Stimulated activated CD4-positive, alpha-beta T cell treated with anti-CD3 and anti-CD28 coated beads, Interleukin-1b, Interleukin-23, amount 100 ng/mL, for 4 hours (primary cell): ENCODE results near the gene SSU72.
"Not testable (repeated sequence)": the region's sequence is repeated elsewhere in the genome, so short reads cannot be mapped to it uniquely, and the experiment has no call there.

Experiments
- DNase-seq, 2 donors: peaks; one replicate each; pipeline ENCODE4 v3.0.0-alpha.2; 2020; ENCODE audit warnings: low read depth in 2 of 2

SSU72 gene

DNA sequence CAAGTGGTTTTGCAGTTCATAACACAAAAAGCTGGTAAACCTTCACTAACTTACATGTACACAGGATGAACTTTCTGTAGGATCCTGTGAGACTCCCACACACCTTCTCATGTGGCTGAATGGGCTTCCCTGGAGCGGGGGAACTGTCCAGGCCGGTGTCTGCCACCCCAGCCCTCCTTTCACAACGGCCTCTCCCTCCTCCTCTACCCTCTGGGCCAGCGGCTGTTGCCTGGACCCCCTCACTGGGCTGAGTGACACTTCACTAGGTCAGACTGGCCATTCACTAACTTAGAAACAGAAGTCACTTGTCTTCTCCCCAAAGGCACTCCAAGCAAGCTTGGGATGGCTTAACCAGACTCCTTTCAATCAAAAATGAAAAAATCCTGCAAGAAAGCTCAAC lies 16.1 kb downstream of the SSU72 start:
- no peak for DNase-seq

DNA sequence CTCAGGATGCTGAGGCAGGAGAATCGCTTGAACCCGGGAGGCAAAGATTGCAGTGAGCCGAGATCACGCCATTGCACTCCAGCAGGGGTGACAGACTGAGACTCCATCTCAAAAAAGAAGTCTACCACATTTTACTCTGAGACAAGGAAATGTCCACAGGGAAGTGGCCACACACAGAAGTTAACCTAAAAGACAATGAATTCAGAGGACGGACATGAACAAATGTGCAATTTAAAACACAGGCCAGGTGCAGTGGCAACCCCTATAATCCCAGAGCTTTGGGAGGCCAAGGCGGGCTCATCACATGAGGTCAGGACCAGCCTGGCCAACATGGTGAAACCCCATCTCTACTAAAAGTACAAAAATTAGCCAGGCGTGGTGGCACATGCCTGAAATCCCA lies 17.0 kb downstream of the SSU72 start:
- not testable (repeated sequence) for DNase-seq

DNA sequence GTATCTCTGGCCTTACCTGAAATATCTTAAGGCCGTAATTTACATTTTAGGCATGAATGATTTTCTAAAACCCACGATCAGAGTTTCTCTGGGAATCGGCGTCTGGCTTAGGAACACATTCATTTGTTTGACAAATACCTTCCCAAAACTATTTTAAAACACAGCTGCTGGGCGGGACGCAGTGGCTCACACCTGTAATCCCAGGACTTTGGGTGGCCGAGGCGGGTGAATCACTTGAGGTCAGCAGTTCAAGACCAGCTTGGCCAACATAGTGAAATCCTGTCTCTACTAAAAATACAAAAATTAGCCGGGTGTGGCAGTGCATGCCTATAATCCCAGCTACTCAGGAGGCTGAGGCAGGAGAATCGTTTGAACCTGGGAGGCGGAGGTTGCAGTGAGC lies 17.7 kb downstream of the SSU72 start:
- DNase-seq, result not testable (repeated sequence)

DNA sequence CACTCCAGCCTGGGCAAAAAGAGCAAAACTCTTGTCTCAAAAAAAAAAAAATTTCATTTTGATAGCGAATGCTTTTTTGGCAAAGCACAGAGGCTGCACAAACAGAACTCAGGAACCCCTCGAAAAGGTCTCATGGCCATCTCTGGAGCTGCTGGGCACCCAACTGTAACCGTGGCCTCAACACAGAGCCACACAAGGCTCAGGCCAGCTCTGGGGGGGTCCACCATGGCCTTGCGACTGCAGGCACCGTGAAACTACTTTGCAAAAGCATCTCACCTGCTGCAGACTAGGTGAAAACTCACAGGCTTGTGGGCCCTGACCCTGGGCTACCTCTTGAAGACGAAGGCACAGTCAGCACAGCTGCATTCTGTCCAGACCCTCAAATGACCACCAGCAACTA lies 18.2 kb downstream of the SSU72 start:
- DNase-seq, result no peak

DNA sequence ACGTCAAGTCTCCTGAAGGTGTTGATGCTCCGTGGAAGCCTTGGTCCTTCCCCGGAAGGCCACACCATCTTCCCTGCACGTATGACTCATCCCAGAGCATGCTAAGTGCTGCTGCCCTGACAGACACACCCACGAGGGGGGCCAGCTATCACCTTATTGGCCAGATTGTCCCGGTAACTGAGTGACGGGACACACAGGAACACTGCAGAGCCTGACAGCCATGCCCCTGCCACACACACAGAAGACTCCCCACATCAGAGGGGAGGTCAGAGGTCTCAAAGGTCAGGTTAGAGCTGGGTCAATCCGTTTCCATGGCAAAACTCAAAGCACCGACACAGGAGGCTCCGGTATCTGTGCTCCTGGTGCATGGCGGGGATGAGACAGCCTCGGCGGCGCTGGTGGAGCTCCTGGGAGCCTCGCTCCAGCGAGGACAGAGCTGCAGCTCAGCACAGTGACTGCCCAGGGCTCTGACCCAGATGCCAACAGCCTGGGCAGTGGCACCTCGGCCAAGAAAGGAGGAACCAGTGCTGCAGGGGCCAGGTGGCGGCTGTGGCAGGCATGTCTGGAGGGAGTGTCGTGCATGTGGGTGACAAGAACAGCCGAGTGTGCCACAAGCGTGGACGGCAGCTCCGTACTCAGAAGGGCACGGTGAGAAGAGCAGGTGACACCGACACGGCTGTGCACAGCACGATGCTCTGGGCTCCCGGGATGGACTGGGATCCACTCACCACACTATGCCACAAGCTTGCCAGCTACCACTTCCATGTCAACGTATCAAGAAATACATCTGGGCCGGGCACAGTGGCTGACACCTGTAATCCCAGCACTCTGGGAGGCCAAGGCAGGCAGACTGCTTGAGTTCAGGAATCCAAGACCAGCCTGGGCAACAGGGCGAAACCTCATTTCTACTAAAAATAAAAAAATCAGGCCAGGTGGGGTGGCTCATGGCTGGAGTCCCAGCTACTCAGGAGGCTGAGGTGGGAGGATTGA lies 19.4 kb downstream of the SSU72 start:
- no peak for DNase-seq

DNA sequence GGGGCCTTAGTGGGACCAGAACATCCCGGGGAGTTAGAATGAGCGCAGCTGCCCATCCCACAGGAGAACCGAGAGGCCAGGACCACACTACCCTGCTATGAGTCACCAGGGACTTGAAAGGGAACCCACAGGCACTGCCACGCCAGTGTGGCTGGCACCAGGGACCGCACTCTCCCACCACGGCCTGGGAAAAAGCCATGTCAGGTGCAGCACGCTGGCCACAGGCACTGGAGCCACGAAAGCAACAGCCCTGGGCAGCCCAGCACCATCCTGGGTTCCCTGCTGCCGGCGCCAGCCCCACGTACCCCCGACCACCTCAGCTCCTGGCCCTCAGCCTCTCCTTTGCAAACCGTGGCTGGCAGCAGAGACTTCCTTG lies 20.1 kb downstream of the SSU72 start:
- no peak for DNase-seq

DNA sequence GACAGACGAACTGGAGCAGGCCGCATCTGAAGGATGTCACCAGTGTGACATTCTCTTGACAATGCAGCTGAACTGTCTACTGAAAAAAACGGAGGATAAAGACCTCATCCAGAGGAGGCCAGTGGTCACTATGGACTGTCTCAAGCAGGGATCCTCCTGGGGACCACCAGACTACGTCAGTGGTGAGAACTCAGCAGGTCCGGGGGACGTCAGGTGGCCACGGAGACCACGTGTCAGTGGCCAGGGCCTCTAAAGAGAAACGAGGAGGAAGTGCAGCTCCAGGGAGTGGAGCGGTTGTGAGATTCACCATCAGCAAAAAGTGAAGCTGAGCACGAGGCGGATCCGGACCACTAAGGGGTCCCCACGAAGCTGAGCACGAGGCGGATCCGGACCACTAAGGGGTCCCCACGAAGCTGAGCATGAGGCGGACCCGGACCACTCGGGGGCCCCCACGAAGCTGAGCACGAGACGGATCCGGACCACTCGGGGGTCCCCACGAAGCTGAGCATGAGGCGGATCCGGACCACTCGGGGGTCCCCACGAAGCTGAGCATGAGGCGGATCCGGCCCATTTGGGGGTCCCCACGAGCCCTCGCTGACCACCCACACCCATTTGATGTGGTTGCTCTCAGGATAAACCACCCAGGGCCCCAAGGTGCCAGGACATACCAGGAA lies 20.7 kb downstream of the SSU72 start:
- DNase-seq, result no peak

DNA sequence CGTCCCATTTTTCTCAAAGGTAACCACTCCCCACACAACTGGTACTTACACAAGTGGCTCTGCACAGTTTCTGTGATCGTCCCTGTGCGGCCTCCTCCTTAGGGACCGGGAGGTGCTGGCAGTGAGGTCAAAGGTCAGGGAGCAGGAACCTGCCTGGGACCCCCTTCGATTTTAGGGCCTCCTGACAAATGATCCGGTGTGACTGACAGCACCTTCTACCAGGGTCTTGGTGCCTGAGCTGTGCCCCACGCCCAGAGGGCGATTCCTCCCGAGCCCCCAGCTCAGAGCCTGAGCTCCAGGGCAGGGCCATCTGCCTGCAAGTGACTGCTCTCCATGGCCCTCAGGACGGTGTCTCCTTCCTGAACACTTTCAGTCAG lies 22.4 kb downstream of the SSU72 start:
- no peak for DNase-seq

DNA sequence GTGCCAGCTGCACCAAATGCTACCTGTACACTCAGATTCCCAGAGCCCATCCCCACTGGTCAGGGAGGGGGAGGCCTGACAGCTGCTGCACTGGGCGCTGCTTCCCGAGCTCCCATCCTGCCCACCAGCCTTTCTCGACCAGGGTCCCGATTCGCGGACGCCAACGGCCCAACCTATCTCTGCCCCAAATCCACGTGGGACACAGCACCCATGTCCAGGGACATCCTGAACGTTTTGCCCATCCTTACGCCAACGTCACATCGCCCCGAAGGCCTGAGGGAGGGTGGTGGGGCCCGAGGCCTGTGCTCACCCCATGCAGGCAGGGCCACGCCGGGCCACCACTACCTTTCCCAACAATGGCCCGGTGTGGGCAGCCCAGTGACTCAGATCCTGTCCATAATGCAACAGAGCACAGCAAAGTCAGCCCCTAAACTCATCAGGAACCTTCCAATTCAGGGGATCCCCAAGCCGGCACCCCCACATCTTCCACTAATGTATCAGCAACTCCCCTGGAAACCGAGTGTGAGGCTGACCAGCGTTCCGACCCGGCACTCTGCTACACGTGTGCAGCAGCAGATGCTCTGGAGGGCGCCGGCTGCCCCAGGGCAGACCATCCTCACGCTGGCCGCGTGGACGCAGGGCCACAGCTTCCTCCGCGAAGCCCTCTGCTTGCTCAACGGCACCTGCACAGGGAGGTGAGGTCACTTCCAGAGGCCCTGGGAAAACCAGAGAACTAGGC lies 23.0 kb downstream of the SSU72 start:
- DNase-seq, result no peak

DNA sequence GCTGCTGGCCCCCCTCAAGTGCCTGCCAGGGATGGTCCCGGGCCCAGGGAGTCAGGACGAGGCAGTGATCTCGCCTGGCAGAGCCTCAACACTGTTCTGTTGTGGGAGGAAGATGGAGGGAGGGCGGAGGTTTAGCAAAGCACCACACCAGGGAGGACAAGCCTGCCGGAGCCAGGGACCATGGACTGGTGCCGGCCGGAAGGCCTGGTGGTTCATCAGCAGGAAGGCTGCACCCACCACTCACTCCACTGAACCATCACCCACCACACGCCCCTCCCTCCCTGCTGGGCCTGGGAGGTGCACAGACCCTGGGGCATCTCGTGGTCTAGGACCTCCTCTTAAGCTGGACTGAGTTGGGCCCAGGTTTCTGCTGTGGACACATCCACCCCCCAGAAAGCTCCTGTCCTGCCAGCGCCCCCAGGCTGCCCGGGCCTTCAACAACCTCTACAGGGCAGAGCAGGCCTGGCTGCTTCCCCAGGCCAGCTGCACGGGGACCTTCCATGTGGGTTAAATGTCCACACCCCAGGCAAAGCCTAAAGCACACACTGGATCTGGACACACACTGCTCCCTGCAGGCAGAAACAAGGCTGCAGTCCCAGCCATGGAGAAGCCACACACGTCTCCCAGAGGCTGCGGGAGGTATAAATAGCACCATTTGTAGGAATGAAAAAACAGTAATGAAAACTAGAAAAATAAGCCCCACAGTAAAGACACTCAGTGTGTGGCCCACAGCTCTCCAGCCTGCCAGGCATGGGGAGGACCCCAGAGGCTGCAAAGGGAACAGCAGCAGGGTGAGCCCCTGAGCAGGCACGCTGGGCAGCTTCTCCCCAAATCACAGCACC lies 23.9 kb downstream of the SSU72 start:
- no peak for DNase-seq

DNA sequence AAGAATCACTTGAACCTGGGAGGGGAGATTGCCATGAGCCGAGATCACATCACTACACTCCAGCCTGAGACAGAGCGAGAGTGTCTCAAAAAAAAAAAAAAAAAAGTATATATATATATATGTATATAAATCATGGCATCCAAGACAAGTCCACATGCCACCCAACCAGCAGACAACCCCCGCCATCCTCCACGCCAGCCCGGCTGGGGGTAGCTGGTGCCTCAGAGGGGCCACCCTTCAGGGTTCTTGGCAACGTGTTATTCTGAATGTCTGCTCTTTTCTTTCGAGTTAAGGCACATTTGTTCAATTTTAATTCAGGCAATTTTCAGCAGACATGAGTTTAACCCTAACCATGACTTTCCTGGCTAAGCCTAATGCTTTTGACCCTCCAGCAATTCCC lies 24.6 kb downstream of the SSU72 start:
- no peak for DNase-seq

DNA sequence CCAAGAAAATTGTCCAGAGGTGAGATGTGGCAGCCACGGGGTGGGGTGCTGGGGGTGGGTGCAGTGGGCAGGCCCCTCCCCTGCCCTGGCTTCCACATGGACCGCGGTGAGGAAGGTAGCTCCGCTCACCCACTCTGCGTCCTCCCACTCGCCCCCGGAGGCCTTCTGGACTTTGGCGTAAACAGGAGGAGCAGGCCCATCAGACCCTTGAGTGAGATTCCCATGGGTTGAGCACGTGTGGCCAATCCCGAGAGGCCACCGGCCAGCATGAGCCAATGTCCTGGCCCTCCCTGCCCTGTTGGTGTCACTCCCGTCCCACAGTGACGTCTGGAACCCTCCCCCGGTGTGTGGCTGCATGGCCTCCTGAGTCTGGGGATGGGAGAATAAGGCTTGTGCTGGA lies 26.1 kb downstream of the SSU72 start:
- DNase-seq, result no peak

DNA sequence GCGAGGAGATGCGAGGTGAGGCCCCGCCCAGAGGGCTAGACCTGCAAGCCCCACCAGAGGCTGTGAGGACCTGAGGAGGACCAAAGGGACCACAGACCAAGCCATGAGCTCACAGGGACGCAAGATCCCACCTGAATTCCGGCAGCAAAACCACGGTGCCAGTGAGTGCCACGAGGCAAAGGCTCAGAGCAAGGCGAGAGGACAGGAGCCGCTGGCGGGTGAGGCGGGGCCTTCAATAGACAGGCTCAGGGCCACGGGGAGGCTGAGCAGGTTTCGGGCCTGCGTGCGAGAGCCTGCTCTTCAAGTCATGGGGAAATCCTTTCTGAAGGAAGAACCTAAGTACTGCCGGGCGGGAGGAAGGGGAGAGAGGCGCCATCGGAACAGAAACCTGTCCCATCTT lies 27.2 kb downstream of the SSU72 start:
- no peak for DNase-seq

DNA sequence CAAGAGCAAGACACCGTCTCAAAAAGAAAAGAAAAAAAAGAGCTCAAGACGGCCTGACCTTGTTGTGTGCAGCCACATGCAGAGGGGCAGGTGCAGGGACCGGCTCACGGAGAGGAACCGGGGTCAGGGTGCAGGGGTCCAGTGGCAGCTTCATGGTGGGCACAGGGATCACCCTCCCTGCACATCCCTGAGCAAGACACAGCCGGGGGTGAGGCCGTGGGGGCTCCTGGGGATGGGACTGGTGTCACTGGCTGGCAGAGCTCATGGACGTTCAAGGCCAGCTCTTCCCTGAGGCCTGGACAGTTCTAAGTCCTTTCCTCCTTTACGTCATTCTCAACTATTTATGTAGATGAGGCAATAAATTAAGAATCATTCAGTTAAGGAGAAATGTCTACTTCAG lies 27.7 kb downstream of the SSU72 start:
- no peak for DNase-seq

DNA sequence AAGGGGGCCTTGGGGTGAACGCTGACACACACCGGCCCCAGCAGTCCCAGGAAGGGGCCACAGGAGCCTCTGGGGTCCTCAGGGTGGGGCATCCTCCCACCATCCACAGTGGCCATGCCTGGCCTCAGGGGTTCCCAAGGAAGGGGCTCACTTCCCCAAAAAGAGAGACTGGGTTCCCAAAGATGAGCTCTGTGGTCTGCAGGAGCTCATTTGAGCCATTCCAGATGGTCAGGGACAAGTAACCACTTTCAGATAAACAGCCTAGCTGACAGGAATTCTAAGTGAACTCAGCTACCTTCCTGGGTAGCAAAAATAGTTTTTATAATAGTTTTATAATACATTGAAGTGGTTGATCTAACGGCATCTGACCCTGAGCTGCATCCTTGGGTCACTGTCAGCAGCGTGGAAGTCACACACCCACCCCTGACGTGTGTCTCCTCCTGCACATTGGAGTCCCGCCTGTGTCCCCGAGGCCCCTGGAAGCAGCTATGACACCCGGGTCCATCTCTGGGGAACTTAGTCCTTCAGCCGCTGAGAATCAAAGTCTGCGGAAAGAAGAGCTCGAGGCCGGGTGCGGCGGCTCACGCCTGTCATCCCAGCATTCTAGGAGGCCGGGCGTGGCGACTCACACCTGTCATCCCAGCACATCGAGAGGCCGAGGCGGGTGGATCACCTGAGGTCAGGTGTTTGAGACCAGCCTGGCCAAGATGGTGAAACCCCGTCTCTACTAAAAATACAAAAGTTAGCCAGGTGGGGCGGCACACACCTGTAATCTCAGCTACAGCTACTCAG lies 28.5 kb downstream of the SSU72 start:
- no peak for DNase-seq

DNA sequence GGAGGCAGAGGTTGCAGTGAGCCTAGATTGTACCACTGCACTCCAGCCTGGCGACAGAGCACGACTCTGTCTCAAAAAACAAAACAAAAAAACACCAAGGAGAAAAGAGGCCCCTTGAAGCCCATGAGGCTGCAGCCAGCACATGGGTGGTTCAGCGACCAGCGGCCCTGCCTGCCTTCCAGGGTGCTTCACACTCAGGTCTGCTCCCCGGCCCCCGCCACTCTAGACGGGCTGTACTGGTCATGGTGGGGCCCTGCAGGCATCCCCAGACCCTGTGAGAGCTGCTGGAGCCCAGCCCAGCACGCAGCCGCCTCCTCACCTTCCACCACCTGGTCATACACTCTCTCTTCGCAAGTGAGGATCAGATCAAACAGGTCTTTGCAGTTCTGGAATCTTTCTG lies 30.1 kb downstream of the SSU72 start:
- DNase-seq, result no peak

DNA sequence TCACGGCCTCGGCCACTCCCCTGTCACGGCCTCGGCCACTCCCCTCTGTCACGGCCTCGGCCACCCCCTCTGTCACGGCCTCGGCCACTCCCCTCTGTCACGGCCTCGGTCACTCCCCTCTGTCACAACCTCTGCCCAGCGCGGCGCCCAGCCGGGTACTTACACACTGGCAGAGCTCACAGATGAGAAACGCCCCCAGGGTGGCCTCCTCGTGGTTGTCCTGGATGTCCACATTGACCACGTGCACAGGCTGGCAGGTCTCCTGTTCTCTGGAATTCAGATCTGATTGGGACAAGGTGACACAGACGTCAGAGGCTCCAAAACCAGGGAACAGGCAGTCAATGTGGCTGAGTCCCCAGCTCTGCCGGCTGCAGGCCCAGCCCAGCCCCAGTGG lies 31.0 kb downstream of the SSU72 start:
- DNase-seq, result no peak

DNA sequence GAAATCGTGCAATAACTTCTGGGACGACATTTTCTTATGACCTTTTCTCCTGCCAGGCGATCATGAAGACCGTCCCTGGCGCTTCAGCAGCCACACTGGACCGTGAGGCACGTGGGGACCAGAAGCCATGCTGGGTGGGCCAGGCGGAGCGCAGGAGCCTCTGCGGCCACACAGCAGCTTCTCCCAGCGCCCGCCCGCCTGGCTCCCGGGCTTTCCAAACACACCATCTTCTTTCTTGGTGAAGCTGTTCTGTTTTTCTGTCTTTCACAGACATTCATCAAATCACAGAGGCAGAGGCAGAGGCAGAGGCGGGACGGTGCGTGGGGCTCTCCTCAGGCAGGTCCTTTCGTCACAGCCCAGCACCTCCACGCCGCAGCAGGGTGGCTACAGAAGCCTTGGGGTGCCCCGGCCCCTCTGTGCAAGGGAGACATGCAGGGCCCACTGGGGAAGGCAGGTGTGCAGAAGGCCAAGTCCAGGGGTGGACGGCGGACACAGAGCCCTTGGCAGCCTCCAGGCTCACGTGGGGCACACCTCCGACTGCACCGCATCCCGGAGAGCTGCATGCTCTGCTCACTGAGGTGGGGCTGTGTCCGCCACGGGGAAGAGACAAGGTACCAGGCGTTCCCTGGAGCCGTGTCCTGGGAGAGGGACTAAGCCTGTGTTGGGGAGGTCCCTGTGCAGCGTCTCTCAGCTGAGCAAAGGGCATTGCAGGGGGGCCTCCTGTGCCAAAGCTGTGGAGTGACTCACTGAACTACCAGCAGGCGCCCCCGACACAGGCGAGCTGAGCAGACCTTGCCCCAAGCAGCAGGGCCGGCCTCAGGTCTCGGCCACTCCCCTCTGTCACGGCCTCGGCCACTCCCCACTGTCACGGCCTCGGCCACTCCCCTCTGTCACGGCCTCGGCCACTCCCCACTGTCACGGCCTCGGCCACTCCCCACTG lies 31.6 kb downstream of the SSU72 start:
- no peak for DNase-seq

DNA sequence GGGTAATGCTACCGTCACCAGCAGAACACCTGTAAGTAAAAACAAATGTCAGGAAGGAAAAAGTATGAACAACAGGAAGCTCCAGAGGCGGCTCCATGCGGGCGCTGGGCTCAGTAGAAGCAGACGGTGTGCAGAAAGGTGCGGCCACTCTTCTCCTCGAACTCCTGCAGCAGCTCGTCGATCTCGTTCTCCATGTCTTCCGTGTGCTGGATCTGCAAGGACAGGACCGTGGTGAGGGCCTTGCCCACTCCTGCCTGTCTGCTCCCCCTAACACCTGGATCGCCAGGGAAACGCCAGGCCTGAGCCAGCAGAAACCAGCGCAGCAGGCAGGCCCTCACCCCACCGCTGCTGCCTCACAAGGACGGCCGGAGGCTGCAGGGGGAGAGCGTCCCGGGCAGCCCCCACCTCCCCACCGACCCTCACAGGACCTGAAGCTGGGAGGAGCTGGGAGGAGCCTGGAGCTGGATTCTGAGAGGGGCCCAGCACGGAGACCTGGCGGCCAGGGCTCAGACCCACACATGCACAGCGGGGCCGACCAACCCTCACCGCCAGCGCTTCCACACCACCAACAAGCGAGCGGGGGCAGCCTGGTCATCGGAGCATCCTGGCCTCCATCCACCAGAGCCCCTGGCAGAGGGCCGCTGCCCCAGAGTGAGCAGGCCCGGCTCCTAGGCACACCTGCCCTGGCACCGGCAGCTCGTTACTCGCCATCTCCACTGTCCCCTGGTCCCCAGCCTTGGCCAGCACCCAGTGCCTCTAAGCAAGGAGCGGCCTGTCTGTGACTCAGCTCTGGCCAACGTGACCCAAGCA lies 32.5 kb downstream of the SSU72 start:
- DNase-seq, result no peak
